Hematopoietic multipotent progenitor cell treated with erythropoietin and hydrocortisone succinate and interleukin-3 and kit ligand, for 8 days (in vitro differentiated cells): ENCODE data around the gene ZCCHC24.

Experiments used
- DNase-seq: peaks from one replicate; pipeline ENCODE4 v3.0.0-alpha.2; 2015

The ZCCHC24 gene

DNA sequence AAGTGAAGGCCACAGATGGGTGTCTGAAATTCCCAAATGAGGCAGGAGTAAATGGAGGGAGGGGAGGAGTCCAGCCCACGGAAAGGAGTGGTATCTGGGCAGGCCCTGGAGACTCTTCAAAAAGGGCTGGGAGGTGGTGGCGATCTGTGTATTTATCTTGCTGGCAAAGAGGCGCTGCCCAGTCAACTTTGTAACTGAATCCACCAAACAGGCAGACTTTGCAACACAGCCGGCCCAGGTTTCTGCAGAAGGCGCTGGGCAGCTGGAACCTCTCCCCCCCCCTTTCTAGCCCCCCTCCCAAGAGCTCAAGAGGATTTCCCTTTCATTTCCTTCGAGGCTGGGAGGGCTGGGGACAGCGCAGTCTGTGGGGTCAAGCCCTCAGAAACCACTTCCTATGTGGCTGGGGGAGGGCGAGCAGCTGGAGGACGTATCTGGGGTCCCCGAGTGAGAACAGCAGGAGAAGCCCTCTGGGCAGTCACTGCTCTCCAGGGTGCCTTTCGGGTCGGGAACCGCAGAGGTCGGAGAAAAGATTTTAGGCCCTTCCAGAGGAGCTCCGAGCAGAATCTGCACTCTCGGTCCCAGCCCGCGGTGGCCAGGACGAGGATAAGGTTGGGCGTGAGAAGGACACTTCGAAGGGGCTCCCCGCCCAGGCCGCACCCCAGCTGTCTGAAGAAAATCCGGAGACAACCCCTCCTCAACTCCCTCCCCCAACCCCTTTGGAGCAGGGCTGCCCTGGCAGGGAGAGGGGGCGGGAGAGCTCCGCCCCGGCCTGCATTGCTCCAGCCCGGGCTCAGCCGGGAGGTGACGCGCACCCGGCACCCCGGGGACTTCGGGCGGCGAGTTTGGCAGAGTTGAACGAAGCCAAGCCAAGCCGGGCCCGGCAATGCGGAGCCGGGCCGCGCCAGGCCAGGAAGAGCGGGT, 965 bp downstream of the ZCCHC24 start:
- peak; percentile 46 for DNase-seq

DNA sequence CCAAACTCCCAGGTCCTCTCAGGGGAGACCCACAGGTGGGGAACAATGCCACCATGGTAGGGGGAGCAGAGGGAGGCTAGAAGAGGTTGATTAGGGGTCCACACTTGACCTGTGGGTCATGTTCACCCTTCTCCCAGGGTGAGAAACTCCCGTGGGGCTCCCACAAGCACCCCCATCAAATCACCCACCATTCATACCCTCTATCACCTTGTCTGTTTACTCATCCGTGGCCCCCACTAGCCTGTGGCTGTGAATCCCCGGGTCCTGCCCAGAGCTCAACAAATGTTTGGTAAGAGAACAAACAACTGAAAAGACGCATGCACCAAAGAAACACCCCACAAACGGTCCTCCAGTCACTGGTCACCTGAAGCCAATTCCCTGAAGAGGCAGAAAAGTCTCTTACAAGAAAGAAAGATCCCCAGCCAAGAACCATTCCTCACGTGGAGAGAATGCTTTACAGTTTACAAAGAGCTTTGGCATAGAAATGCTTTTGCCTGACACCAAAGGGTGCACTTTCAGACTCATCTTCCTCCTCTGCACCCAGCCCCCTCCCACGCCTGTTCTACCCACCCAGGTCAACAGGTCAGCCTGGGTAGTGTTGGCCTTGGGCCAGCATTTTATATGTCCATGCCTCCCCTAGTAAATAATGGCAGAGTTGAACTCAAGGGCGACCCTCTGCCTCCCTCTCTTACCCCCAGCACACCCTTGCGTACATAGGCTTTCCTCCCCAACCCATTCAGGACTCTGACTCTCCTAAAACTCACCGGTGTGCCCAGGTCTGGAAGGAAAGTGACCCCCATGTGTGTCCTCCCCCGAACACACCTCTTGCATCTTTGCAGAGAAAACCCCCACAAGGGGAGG, 1.9 kb downstream of the ZCCHC24 start:
- DNase-seq = no peak

GRCh38 chr10:79442171-79443040, 3.0 kb downstream of the ZCCHC24 start:
- DNase-seq = peak; percentile 23

DNA sequence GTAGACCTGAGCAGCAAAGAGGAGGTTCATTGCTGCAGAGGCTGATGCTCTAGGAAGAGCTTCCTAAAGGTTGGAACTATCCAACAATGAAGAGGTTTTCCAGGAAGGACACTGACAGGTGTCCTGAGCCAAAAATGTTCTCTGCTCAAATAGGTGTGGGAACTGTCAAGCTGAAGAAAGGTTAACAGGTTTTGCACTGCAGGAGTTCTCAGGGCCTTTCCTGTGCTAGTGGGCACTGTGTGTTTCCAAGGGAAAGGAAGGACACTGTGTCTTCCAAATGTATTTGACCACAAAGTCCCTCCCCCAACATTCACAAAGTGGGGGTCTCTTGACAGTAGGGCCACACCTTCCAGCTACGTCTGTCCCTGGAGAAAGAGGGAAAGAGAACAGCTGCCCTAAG, 4.0 kb downstream of the ZCCHC24 start:
- no peak for DNase-seq

GRCh38 chr10:79440281-79440680, 5.1 kb downstream of the ZCCHC24 start:
- DNase-seq = no peak

DNA sequence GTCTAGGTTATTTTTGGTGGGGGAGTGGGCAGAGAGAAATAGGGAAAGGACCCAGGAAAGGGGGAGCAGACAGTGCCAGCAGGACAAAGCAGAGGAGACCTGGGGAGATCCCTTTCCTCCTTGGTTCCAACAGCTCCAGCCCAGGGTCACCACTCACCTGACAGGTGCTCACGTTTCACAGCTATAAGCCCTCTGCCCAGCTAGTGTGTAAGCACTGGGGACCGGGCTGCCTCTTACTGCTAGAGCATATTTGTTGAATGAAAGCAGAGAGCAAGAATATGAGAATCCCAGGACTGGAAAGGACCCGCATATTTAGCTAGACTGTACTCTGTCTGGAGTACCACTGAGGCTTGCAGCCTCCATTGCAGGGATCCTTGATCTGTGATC, 6.7 kb downstream of the ZCCHC24 start:
- DNase-seq = no peak

DNA sequence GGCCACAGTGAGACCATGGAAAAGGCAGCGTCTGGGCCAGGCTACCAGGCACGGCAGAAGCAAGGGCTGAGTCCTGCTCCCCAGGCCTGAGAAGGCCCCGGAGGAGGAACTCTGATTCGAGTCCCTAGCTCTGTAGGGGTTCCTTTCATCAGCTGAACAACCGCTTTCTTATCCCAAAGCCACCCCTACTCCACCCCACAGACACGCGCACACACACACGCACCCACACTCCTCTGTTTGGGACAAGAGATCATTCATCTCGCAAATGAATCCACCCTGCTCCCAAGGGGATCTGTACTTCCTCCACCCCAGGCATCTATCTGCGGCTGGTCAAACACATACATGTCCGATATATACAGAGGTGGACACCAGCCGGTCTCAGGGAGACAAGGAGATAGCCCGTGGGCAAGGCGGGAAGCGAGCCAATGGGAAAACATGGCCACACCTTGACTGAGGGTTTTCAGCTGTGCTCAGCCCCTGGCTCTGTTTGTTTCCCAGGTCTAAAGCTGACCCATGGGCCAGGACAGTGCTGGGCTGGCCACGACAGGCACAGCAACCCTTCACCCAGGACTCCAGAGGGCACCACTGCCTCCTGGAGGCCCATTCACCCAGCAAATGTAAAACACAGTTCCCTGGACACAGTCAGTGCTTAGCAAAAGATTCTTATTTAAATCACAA, 7.3 kb downstream of the ZCCHC24 start:
- DNase-seq = no peak

DNA sequence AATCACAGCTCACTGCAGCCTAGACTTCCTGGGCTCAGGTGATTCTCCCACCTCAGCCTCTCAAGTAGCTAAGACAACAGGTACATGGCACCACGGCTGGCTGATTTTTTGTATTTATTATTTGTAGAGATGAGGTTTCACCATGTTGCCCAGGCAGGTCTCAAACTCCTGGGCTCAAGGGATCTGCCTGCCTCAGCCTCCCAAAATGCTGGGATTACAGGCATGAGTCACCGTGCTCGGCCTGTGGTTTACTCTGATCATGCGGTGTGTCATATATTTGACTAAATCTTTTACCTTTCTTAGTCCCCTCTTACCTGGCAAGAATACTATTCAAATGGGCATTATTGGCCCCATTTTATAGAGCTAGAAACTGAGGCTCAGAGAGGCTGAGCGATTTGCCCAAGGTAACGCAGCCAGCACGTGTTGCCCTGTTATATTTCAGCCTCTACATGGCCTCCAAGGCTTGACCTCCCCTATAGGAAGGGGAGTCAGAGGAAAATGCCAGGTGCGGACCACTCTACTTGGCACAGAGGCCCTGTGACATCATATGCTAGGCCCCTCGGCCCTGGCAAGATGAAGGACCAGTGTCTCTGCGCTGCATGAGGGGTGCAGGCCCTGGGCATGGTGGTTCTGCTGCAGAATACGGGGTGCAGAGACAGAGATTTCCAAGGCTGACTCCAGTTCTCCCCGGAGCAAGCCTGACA, 8.2 kb downstream of the ZCCHC24 start:
- DNase-seq = no peak

DNA sequence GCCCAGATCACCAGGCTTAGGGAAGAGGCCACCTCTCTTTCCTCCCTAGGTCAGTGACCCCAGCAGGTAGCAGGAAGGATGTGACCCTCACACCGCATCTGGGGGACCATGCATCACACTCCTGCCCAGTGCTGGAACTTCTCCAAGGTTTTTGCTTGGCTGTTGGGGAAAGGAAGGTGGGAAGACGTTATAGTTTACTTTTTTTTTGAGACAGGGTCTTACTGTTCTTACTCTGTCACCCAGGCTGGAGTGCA, 8.6 kb downstream of the ZCCHC24 start:
- no peak for DNase-seq

DNA sequence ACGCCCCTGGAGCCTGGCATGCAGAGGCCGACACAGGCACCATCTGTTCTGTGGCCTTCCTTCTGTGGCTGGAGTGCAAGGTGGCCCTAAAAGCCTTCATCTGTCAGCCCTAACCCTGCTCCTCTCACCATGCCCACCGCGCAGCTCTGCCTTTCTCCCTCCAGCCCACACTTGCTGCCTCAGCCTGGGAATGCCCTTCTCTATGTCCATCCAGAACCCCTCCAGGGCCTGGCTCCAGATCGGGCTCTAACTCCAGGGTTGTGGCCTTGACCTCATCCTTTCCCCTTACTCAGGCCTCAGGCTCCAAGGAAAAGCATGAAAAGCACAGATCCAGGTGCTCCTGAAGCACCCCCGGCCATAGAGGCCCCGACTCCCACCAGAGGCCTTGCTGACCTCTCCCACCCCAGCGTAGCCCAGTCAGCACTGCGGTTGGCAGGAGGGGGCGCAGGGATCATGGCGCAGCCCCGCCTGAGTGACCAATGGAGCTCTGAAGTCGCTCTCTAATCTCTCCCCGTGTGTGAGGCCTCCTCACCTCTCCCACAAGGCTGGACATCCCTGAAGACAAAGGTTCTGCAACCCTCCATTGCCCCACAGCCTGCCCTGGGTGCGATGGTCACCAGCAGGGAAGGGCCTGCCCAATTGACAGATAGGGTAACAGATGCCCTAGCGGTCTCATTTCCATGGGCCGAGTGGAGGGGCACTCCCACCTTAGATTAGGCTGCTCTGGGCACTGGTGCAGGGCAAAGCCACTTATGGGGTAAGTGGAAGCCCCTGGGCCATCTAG, 9.2 kb downstream of the ZCCHC24 start:
- no peak for DNase-seq

DNA sequence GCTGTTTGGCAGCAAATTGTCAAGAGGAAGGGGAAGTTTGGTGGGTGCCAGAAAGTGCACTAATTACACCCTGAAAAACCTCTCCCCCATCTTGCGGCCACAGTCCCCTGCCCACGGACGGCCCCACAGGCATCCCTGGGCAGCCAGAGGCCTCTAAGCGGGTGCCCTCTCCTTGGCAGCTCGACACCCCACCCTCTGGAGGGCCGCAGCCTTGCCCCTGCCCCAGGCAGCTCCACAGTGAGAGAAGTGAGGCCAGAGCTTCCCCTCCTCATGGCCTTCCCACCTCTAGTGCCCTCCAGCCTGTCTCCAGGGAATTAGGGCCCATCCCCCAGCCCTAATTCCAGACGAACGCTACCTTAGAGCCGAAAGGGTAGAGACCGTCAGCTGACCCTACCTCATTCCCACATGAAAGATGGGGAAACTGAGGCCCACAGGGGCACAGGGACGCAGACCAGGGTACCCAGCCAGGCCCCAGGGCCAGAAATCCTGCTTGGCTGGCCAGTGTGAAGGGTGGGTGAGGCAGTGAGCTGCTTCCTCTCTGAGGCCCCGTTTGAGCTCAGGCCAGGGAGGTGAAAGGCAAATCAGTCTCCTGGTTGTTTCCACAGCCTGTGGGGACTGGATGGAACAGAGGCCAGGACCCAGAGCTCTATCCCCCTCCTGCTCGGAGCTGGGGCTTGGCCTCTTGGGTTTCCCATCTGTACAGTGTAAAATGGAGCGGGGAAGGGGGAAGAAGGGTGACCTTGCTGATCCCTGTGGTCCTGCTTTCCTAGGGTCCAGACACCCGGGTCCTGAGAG, 10.0 kb downstream of the ZCCHC24 start:
- no peak for DNase-seq

DNA sequence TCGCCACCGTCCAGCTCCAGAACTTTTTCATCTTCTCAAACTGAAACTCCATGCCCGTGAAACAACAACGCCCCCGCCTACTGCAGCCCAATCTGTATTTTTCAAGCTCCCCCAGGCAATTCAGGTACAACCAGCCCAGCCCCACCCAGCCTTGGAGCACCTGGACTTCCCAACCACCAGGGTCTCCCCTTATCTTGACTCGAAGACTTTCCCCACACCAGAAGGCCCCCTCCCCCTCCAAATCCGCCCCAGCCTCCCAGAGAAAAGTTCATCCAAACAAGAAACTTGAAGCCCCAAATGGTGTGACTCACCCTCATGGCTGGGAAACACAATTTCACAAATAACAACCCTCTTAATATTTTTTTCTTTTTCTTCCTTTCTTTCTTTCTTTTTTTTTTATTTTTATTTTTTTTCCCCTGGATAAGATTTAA, 10.6 kb downstream of the ZCCHC24 start:
- no peak for DNase-seq

- DNase-seq = no peak
Measured at GRCh38 chr10:79434223-79434687, 11.2 kb downstream of the ZCCHC24 start.

- DNase-seq = no peak
Measured at GRCh38 chr10:79433324-79434222, 11.9 kb downstream of the ZCCHC24 start.

GRCh38 chr10:79431891-79432831, 13.3 kb downstream of the ZCCHC24 start:
- DNase-seq = no peak

GRCh38 chr10:79431428-79431827, 14.0 kb downstream of the ZCCHC24 start:
- no peak for DNase-seq

DNA sequence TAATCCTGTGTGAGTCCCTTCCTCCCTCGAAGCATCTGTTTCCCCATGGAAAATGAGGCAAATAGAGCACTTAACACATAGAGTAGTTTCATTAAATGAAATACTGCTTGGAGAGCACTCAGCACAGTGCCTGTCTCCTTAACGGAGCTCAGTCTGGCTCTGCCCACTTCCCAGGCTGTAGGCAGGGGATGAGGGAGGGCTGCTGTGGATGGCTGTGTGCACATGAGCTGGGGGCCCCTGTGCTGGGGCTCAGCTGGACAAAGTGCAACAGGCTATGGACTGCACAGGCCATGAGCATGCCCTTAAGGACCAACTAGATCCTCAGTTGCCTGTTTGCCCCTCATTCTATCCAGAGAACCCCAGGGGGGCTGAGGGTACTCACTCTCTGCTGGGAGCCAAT, 14.5 kb downstream of the ZCCHC24 start:
- DNase-seq = no peak
